K562 (cell line): ENCODE data around the gene ZNRF1. TPM values are rescaled to one million over a fixed set of nuclear protein-coding genes. Genes with fewer than 3 reads are reported as not detected.

Experiments
- ATF6 ChIP-seq: sonication (generic); formaldehyde crosslinking; IDR thresholded peaks from 2 replicates; pipeline ENCODE4 v1.4.0; 2020; ENCODE audit warnings: mild to moderate bottlenecking, missing genetic modification reagents
- CHD1 ChIP-seq: fragments of 200-600 bp; sonication (generic); IDR thresholded peaks from one replicate; pipeline ENCODE4 v1.6.1; 2012; ENCODE audit warnings: mild to moderate bottlenecking, moderate library complexity, low read length, inconsistent platforms
- FUS ChIP-seq: fragments of 200-400 bp; formaldehyde crosslinking; optimal IDR thresholded peaks from 2 replicates; pipeline ENCODE3; 2017; ENCODE audit warnings: low read depth, low read length
- MAZ ChIP-seq, 2 experiments: fragments of 450-650 bp in 1 of 2; sonication (generic) in 1 of 2; formaldehyde crosslinking; IDR thresholded peaks in 1 of 2; conservative IDR thresholded peaks in 1 of 2; 2 replicates each; pipeline versions ENCODE4 v1.4.0 to v1.5.0; 2020; ENCODE audit warnings: mild to moderate bottlenecking in 1 of 2, missing genetic modification reagents in 1 of 2
- NUFIP1 ChIP-seq: fragments of 450-650 bp; IDR thresholded peaks from 2 replicates; pipeline ENCODE4 v1.6.1; 2018; ENCODE audit not compliant: partially characterized antibody
- PCBP1 ChIP-seq: fragments of 200-400 bp; formaldehyde crosslinking; IDR thresholded peaks from 2 replicates; pipeline ENCODE4 v1.6.1; 2018; ENCODE audit warnings: mild to moderate bottlenecking, low read depth, low read length; ENCODE audit not compliant: poor library complexity, severe bottlenecking
- POU5F1 ChIP-seq: fragments of 150-350 bp; IDR thresholded peaks from 2 replicates; pipeline ENCODE4 v1.6.1; 2014; ENCODE audit warnings: borderline replicate concordance, low read length, low read depth, mild to moderate bottlenecking; ENCODE audit not compliant: partially characterized antibody
- RCOR1 ChIP-seq, 2 experiments: IDR thresholded peaks; 2 replicates each; pipeline ENCODE4 v1.6.1; 2012; ENCODE audit warnings: low read depth in 2 of 2, low read length in 2 of 2, borderline replicate concordance in 1 of 2, improper control_type of control experiment in 1 of 2
- ZNF740 ChIP-seq, 3 experiments: fragments of 200-800 bp in 1 of 3; sonication (Bioruptor generic) in 1 of 3; sonication (generic) in 1 of 3; formaldehyde crosslinking in 1 of 3; IDR thresholded peaks; 2 replicates each; pipeline versions ENCODE4 v1.6.1 to v1.8.0; 2016 to 2022; ENCODE audit warnings: mild to moderate bottlenecking in 2 of 3, missing compliant biosample characterization in 2 of 3, missing genetic modification characterization in 2 of 3, missing genetic modification reagents in 1 of 3
- ZNF778 ChIP-seq: fragments of 450-650 bp; formaldehyde crosslinking; IDR thresholded peaks from 2 replicates; pipeline ENCODE4 v1.4.0; 2020; ENCODE audit warnings: mild to moderate bottlenecking, moderate library complexity
- polyA plus RNA-seq, 8 experiments: library from polyadenylated mRNA; depleted of rRNA in 4 of 8; stranded (reverse) in 5 of 8; unstranded in 3 of 8; fragments of >200 nt; fragmentation: Nextera tagmentation in 2 of 8; fragmentation: Illumina TruSeq in 1 of 8; extraction: Ambion mirVana in 2 of 8; extraction: Trizol in 1 of 8; gene quantifications; 2 replicates each; pipeline versions ENCODE4 v1.2.1 to v1.2.3, GENCODE V29; 2011 to 2014; ENCODE audit warnings: inconsistent platforms in 1 of 8, missing spikeins in 1 of 8
- total RNA-seq, 7 experiments: library from RNA; depleted of rRNA in 6 of 7; stranded (reverse); fragments of >200 nt in 6 of 7; fragmentation: Illumina TruSeq in 2 of 7; extraction: Trizol in 2 of 7; gene quantifications; 2 replicates each; pipeline versions ENCODE4 v1.2.1 to v1.2.3, GENCODE V29; 2011 to 2021; ENCODE audit warnings: low replicate concordance in 1 of 7

The ZNRF1 gene
- total and polyA plus RNA-seq, 9 of the 15 experiments (the other 6 are each of a cell fraction or from before 2014, with no cell fraction given), result 9.5 to 37.7 (median 20.0) TPM

GRCh38 chr16:74999609-75000480 lies 1.0 kb downstream of the ZNRF1 start (continued):
- peak; percentile 10; the same call in 1 of the 2 replicates for TF ChIP-seq ZNF740 (CRISPR knock-in tag; IDR thresholded peaks at IDR 0.05)
- TF ChIP-seq ZNF740 (tag; IDR thresholded peaks at IDR 0.05), result no peak
- peak; percentile 67 for TF ChIP-seq FUS
- TF ChIP-seq MAZ (CRISPR knock-in tag; conservative IDR thresholded peaks at IDR 0.05 in 1 of 2, IDR thresholded peaks at IDR 0.05 in 1 of 2), result peak in 1 of 2 experiments; percentile 38; a peak in 1 of 4 replicates
- TF ChIP-seq ZNF778 (CRISPR knock-in tag), result no peak
- TF ChIP-seq RCOR1 (IDR thresholded peaks at IDR 0.05; ENCODE audit: borderline replicate concordance in 1 of 2, low read depth in 2 of 2, low read length in 2 of 2), result peak in 1 of 2 experiments; percentile 88; a peak in 3 of 4 replicates
- TF ChIP-seq POU5F1, result no peak
- TF ChIP-seq CHD1, result peak; percentile 44
- 0 out of 2 replicates have a peak, but pooled peaks have one; percentile 51 for TF ChIP-seq ATF6
- TF ChIP-seq PCBP1, result peak; percentile 48
- no peak for TF ChIP-seq NUFIP1
